Hindlimb muscle (tissue), 1 donor: ENCODE measurements around the gene MOG. TPM values are rescaled to one million over a fixed set of nuclear protein-coding genes. Genes with fewer than 3 reads are reported as not detected.

Experiments used
- DNase-seq: peaks from one replicate; pipeline ENCODE4 v3.0.0-alpha.2; 2013
- polyA plus RNA-seq: library from polyadenylated mRNA; unstranded; fragments of 120-200 nt; gene quantifications from one replicate; pipeline ENCODE4 v1.2.1, GENCODE V29; 2013; ENCODE audit not compliant: insufficient read length

The MOG gene
- polyA plus RNA-seq, 1 donor = not detected

- no peak for DNase-seq
Observed at GRCh38 chr6:29676981-29677601, 20.2 kb downstream of the MOG start.

GRCh38 chr6:29678114-29678513 is 21.2 kb downstream of the MOG start:
- DNase-seq = no peak

GRCh38 chr6:29679962-29680361 is 23.1 kb downstream of the MOG start:
- no peak for DNase-seq

- no peak for DNase-seq
Observed at GRCh38 chr6:29680416-29680815, 23.5 kb downstream of the MOG start.

GRCh38 chr6:29680904-29681303 is 24.0 kb downstream of the MOG start, which contains the start of gene ZFP57:
ZFP57 (minus strand) TSS chr6:29681152; CDS start chr6:29677003, 4,149 bp downstream.
- DNase-seq = no peak

- no peak for DNase-seq
Observed at GRCh38 chr6:29681811-29682210, 24.9 kb downstream of the MOG start.

- no peak for DNase-seq
Observed at GRCh38 chr6:29685718-29686326, 28.9 kb downstream of the MOG start.

GRCh38 chr6:29694637-29695036 is 37.7 kb downstream of the MOG start:
- no peak for DNase-seq

GRCh38 chr6:29696147-29697125 is 39.5 kb downstream of the MOG start:
- DNase-seq = no peak

GRCh38 chr6:29702519-29703103 is 45.7 kb downstream of the MOG start:
- peak; percentile 52 for DNase-seq

- DNase-seq = peak; percentile 40
Observed at GRCh38 chr6:29705389-29706231, 48.7 kb downstream of the MOG start.

- no peak for DNase-seq
Observed at GRCh38 chr6:29708432-29709179, 51.7 kb downstream of the MOG start.

GRCh38 chr6:29709188-29709587 is 52.3 kb downstream of the MOG start:
- no peak for DNase-seq

GRCh38 chr6:29710281-29710941 is 53.5 kb downstream of the MOG start:
- no peak for DNase-seq

GRCh38 chr6:29720863-29721262 is 64.0 kb downstream of the MOG start:
- DNase-seq = no peak

Other genes with a start within 250 kb of the MOG start
- not detected for gene OR12D1, start 242.2 kb upstream of the MOG start, polyA plus RNA-seq
- gene OR10C1, start 217.8 kb upstream of the MOG start, polyA plus RNA-seq = not detected
- not detected for gene OR11A1, start 200.0 kb upstream of the MOG start, polyA plus RNA-seq
- not detected for gene OR2H1, start 199.9 kb upstream of the MOG start, polyA plus RNA-seq
- gene MAS1L, start 169.1 kb upstream of the MOG start, polyA plus RNA-seq = not detected
- gene UBD, start 97.4 kb upstream of the MOG start, polyA plus RNA-seq = 0.25 TPM
- not detected for gene OR2H2, start 72.0 kb upstream of the MOG start, polyA plus RNA-seq
- 31.1 TPM for gene GABBR1, start 23.9 kb upstream of the MOG start, polyA plus RNA-seq
- not detected for gene ZFP57, start 24.1 kb downstream of the MOG start, polyA plus RNA-seq
- 10.0 TPM for gene HLA-F, start 66.3 kb downstream of the MOG start, polyA plus RNA-seq
- gene HLA-G, start 170.7 kb downstream of the MOG start, polyA plus RNA-seq = 0.39 TPM